KMS-11 (cell line): ENCODE measurements around the gene GLIS2.

ENCODE experiments used
- H2AFZ ChIP-seq: fragments of 200-600 bp; sonication (generic); 2 replicates; pipeline ENCODE4 v1.6.1; 2016; ENCODE audit warnings: antibody characterized with exemption, mixed run types, low read depth
- H3K27ac ChIP-seq: fragments of 200-600 bp; sonication (generic); 2 replicates; pipeline ENCODE4 v1.6.1; 2016; ENCODE audit warnings: mild to moderate bottlenecking, mixed run types
- H3K27me3 ChIP-seq: fragments of 200-600 bp; sonication (generic); 2 replicates; pipeline ENCODE4 v1.6.1; 2017; ENCODE audit warnings: mild to moderate bottlenecking, low read depth, mixed run types, moderate library complexity; ENCODE audit not compliant: insufficient read depth
- H3K36me3 ChIP-seq: fragments of 200-600 bp; sonication (generic); 2 replicates; pipeline ENCODE4 v1.6.1; 2017; ENCODE audit warnings: mild to moderate bottlenecking, mixed run types; ENCODE audit not compliant: insufficient read depth
- H3K4me1 ChIP-seq: fragments of 200-600 bp; sonication (generic); 2 replicates; pipeline ENCODE4 v1.6.1; 2016; ENCODE audit warnings: mild to moderate bottlenecking, low read depth, mixed run types; ENCODE audit not compliant: poor library complexity, severe bottlenecking
- H3K4me2 ChIP-seq: fragments of 200-600 bp; sonication (generic); 2 replicates; pipeline ENCODE4 v1.7.0; 2016; ENCODE audit warnings: mild to moderate bottlenecking, mixed run types
- H3K4me3 ChIP-seq: fragments of 200-600 bp; sonication (generic); IDR thresholded peaks from 2 replicates; pipeline ENCODE4 v1.6.1; 2017; ENCODE audit warnings: low read depth, low read length, mixed read lengths; ENCODE audit not compliant: insufficient read depth
- H3K79me2 ChIP-seq: fragments of 200-600 bp; sonication (generic); 2 replicates; pipeline ENCODE4 v1.6.1; 2016; ENCODE audit warnings: low read depth, mixed run types; ENCODE audit not compliant: insufficient read depth
- H3K9ac ChIP-seq: fragments of 200-600 bp; sonication (generic); 2 replicates; pipeline ENCODE4 v1.6.1; 2016; ENCODE audit warnings: mild to moderate bottlenecking, mixed run types
- H4K20me1 ChIP-seq: fragments of 200-600 bp; sonication (generic); 2 replicates; pipeline ENCODE4 v1.6.1; 2016; ENCODE audit warnings: mild to moderate bottlenecking, mixed run types; ENCODE audit not compliant: insufficient read depth
- TF ChIP-seq, protein P1 (sequence below): fragments of 200-600 bp; sonication (generic); conservative IDR thresholded peaks from 2 replicates; pipeline ENCODE4 v1.6.1; 2017; ENCODE audit warnings: low read depth, mild to moderate bottlenecking, antibody characterized with exemption, low read length, moderate library complexity, mixed read lengths

The GLIS2 gene

DNA sequence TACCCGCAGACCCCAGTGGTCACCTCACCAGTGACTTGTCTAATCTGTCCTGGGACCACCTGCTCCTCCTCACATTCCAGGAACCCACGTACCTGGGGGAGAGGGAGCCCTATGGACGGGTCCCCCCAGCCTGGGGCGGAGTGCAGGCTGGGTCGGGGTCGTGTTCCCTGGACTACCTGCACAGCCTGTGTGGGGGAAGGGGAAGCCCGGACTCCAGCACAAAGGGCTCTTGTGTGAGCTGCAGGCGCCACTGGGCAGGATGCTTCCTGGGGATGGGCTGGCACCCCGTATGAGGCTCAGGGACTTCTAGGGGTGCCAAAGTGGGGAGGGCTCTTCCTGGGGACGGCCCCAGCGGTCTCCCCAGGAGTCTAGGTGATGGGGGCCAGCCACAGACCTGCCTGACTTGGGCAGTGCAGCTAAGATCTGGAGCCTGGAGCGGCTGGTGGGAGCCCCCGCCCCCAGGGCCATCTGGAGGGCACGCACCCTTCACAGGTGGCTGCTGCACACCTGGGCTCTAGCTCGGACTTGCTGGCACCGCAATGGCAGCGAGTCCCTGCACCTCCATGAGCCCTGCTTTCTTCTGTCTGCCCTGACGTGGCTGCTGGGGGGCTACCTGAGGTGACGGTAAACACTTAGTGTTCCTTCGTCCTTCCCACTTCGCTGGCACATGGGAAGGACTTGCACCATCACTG lies 63.3 kb downstream of the GLIS2 start:
- Histone ChIP-seq H3K36me3 (no peaks in the 10 kb centered on the region), H3K4me2 (no peak overlapping the region), H3K4me3 (no peak overlapping the region), H2AFZ (no peak overlapping the region), H3K4me1 (no peaks in the 10 kb centered on the region), H4K20me1 (no peaks in the 10 kb centered on the region), H3K9ac (no peak overlapping the region), H3K27me3 (no peaks in the 10 kb centered on the region), H3K79me2 (no peaks in the 10 kb centered on the region), H3K27ac (no peak overlapping the region)
- TF ChIP-seq, protein P1, sequence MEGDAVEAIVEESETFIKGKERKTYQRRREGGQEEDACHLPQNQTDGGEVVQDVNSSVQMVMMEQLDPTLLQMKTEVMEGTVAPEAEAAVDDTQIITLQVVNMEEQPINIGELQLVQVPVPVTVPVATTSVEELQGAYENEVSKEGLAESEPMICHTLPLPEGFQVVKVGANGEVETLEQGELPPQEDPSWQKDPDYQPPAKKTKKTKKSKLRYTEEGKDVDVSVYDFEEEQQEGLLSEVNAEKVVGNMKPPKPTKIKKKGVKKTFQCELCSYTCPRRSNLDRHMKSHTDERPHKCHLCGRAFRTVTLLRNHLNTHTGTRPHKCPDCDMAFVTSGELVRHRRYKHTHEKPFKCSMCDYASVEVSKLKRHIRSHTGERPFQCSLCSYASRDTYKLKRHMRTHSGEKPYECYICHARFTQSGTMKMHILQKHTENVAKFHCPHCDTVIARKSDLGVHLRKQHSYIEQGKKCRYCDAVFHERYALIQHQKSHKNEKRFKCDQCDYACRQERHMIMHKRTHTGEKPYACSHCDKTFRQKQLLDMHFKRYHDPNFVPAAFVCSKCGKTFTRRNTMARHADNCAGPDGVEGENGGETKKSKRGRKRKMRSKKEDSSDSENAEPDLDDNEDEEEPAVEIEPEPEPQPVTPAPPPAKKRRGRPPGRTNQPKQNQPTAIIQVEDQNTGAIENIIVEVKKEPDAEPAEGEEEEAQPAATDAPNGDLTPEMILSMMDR: no peak

DNA sequence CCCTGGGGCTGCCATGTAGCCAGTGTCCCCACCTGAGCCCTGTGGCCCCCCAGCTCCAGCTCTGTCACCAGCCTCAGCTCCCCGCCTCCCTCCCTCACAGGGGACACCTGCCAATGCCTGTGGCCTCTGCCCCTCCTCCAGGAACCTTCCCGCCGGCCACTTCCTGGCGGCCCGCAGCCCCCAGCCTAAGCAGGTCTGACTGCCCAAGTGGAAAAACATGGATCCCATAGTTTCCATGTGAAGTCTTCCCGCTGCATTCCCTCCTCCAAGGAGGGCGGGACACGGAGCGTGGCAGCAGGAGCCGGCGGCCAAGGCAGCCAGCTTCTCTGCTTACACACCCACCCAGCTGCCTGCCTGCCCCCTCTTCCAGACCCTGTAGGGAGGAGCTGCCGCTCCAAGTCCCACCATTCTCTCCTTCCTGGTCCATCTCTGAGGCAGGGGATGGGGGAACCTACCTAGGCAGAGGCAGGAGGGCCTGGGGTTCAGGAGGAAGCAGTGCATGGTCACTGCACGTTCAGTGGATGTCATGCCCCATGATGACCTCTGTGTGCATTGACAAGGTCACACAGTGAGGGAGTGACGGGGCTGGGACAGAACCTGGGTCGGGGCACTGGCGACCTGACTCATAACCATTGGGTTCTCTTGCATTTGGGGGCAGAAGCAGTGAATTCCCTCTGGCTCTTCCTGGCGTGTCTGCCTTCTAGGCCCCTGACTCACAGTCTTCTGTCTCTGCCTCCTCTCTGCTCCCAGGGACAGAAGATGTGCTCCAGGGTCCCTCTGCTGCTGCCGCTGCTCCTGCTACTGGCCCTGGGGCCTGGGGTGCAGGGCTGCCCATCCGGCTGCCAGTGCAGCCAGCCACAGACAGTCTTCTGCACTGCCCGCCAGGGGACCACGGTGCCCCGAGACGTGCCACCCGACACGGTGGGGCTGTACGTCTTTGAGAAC lies 64.5 kb downstream of the GLIS2 start:
- H3K27ac ChIP-seq: no peak overlapping the region
- H3K4me1 ChIP-seq: no peaks in the 10 kb centered on the region
- H3K27me3 ChIP-seq: no peaks in the 10 kb centered on the region
- H2AFZ ChIP-seq: no peak overlapping the region
- no peaks in the 10 kb centered on the region; the same call in 1 of the 2 replicates for H3K79me2 ChIP-seq
- TF ChIP-seq, protein P1: no peak
- H3K4me3 ChIP-seq: no peak overlapping the region
- no peaks in the 10 kb centered on the region for H4K20me1 ChIP-seq
- H3K36me3 ChIP-seq: no peaks in the 10 kb centered on the region
- no peak overlapping the region for H3K4me2 ChIP-seq
- no peak overlapping the region for H3K9ac ChIP-seq

DNA sequence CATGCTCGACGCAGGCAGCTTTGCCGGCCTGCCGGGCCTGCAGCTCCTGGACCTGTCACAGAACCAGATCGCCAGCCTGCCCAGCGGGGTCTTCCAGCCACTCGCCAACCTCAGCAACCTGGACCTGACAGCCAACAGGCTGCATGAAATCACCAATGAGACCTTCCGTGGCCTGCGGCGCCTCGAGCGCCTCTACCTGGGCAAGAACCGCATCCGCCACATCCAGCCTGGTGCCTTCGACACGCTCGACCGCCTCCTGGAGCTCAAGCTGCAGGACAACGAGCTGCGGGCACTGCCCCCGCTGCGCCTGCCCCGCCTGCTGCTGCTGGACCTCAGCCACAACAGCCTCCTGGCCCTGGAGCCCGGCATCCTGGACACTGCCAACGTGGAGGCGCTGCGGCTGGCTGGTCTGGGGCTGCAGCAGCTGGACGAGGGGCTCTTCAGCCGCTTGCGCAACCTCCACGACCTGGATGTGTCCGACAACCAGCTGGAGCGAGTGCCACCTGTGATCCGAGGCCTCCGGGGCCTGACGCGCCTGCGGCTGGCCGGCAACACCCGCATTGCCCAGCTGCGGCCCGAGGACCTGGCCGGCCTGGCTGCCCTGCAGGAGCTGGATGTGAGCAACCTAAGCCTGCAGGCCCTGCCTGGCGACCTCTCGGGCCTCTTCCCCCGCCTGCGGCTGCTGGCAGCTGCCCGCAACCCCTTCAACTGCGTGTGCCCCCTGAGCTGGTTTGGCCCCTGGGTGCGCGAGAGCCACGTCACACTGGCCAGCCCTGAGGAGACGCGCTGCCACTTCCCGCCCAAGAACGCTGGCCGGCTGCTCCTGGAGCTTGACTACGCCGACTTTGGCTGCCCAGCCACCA lies 65.4 kb downstream of the GLIS2 start:
- Histone ChIP-seq H3K27ac (no peak overlapping the region), H3K4me1 (no peaks in the 10 kb centered on the region)

More for the DNA sequence above, 65.4 kb downstream of the GLIS2 start:
- Histone ChIP-seq H3K36me3 (no peaks in the 10 kb centered on the region), H2AFZ (no peak overlapping the region), H4K20me1 (no peaks in the 10 kb centered on the region), H3K4me2 (no peak overlapping the region), H3K9ac (no peak overlapping the region), H3K79me2 (no peaks in the 10 kb centered on the region; the same call in 1 of the 2 replicates), H3K27me3 (no peaks in the 10 kb centered on the region), H3K4me3 (no peak overlapping the region)
- TF ChIP-seq, protein P1: no peak
